Activated CD8-positive, alpha-beta memory T cell treated with anti-CD3 and anti-CD28 coated beads for 48 hours (primary cell): ENCODE results near the gene HSFX2.
"Not testable (repeated sequence)": the region's sequence is repeated elsewhere in the genome, so short reads cannot be mapped to it uniquely, and the experiment has no call there.

Source experiments
- DNase-seq, 3 experiments: peaks; one replicate each; pipeline ENCODE4 v3.0.0-alpha.2; 2020; ENCODE audit warnings: low read depth in 2 of 3, low spot score in 2 of 3

The HSFX2 gene, protein sequence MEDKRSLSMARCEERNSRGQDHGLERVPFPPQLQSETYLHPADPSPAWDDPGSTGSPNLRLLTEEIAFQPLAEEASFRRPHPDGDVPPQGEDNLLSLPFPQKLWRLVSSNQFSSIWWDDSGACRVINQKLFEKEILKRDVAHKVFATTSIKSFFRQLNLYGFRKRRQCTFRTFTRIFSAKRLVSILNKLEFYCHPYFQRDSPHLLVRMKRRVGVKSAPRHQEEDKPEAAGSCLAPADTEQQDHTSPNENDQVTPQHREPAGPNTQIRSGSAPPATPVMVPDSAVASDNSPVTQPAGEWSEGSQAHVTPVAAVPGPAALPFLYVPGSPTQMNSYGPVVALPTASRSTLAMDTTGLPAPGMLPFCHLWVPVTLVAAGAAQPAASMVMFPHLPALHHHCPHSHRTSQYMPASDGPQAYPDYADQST

DNA sequence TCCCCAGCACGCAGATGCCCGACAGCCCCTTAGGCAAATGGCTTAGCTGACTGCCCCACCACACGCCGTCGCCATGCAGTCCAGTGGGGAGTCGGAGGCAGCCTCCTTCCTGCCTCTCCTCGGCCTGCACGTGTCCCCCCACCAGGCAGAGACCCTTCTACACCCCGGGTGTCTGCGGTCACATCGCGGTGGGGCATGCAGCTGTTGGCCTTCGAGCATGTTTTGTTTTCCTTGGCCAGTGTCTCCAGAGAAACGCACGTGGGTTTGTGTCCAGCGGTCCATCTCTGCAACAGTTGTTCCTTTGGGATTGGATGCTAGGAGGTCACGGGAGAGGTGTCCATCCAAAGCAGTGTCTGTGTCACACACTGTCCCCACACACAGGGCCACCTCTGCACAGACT lies at the start of gene HSFX2:
TSS of gene HSFX2 (minus strand) at position 101 of the 400 bp plus-strand sequence. CDS start 614 bp downstream, outside the sequence.
- DNase-seq, result not testable (repeated sequence)

DNA sequence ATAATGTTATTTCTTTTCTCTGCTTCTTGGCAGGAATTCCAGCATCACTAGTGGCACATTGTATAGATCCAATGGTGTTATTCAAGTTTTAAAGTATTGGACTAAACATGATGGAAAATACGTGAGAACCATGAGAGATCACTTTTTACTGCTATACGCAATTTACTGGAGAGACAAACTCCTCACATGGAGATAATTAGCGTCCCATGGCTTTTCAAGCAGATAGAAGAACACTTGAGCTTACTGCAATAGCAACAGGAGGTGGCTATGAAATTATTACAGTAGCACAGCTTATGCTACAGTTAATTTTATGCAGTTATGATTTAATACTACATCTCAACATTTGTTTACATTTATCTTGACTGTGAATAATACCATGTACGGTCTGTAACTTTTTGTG lies 48.4 kb upstream of the HSFX2 start:
- DNase-seq, result no peak

DNA sequence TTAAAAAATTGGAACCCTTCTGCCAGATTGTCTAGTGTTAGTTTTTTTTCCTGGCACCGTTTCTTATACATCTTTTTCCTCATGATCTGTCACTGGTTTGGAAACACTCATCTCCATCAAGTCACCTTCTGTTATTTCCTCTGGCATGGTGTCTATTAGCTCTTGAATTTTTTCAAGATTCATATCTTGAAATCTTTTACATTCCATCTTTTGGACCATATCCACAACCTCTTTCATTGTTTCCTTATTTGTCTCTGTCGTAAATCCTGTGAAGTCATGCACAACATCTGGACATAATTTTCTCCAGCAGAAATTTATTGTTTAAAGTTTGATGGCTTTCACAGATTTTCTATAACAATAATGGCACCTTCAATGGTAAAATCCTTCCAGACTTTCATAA lies 46.7 kb upstream of the HSFX2 start:
- DNase-seq, result no peak

DNA sequence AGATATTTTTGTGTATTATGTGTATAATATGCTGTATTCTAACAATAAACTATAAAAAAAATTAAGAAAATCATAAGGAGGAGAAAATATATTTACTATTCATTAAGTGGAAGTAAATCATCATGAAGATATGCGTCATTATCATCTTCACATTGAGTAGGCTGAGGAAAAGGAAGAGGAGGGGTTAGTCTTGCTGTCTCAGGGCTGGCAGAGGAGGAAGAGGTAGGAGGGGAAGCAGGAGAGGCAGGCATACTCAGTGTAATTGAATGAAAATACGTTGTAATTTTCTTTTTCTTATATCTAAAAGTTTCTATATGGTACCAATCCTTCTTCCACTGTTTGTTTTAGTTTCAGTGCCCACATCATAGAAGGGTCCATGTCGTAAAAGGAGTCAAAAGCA lies 46.3 kb upstream of the HSFX2 start:
- DNase-seq, result no peak

DNA sequence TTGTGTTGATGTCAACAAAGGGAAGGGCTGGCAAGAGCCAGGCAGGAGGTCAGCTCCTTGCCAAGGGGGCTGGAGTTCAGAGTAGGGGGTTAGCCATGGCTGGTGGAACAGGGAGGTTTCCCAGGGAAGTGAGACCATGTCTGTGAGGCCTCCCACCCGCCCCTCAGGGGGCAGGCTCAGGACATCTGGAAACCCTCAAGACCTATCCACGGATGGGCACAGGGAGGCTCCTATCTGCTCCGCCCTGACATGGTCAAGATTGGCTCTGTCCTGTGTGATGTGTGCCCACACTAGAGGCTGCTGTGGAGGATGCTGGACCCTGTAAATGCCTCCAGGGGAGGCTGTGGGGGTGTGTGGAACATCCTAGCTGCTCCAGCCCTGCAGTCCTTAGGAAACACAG lies 44.5 kb upstream of the HSFX2 start:
- no peak for DNase-seq

DNA sequence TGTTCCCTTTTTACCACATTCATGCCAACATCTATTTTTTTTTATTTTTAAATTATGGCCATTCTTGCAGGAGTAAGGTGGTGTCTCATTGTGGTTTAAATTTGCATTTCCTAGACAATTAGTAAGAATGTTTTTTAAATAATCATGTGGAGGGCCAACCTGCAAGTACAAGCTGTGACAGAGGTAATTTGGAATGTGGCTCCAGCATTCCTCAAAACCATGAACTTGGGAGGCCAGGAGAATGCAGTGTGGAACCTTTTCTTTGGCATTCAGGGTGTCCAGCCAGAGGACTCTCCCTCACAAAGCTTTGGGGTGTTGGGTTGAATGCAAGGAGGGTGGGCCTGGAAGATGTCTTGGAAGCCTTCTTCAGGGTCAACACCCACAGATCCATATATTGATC lies 43.7 kb upstream of the HSFX2 start:
- no peak for DNase-seq

- no peak for DNase-seq
These were observed 38.4 kb upstream of the HSFX2 start for GRCh38 chrX:149633511-149633910.

DNA sequence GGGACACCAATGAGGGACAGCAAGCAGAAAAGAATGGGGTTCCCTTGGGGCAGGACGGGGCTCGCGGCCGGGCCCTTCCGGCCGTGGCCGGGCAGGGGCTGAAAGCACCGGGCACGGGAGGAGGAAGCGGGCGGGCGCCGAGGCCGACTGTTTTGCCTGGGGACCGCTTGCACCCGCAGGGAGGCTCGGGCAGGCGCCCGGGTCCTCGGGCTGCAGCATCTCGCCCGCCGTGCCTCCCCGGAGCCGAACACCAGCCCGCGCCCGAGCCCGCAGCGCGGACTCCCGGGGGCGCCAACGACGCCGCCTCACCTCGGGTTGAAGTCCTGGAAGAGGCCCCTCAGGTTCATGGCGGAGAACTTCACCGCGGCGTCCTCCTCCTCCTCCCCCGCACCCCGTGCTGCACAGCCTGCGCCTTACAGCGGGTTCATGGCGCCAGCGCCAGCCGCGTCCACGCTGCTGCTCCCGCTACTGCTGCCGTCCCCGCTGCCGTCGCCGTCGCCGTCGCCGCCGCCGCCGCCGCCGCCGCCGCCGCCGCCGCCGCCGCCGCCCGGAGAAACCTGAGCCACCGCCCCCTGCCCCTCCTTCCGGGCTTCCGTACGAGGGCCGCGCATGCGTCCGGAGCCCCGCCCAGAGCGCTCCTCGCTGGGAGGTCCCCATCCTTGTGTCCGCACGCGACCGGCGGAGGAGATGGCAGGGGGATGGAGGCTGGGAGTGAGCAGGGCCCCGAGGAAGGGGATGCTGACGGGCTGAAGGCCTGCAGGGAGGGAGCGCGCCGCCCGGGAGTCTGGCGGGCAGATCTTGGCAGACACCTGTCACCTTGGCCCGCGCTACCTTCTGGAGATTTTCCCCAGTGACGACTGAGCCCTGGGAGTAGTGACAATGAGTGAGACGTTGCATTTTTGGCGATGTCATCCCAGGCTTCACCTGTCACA lies 36.4 kb upstream of the HSFX2 start, which contains the start of gene TMEM185A:
TSS of gene TMEM185A (minus strand) at position 559 of the 932 bp plus-strand sequence. CDS start at position 347, 212 bp downstream.
- DNase-seq, result peak; percentile 10 to 48 (median 24)

- no peak for DNase-seq
These were observed 35.6 kb upstream of the HSFX2 start for GRCh38 chrX:149630681-149631233.

DNA sequence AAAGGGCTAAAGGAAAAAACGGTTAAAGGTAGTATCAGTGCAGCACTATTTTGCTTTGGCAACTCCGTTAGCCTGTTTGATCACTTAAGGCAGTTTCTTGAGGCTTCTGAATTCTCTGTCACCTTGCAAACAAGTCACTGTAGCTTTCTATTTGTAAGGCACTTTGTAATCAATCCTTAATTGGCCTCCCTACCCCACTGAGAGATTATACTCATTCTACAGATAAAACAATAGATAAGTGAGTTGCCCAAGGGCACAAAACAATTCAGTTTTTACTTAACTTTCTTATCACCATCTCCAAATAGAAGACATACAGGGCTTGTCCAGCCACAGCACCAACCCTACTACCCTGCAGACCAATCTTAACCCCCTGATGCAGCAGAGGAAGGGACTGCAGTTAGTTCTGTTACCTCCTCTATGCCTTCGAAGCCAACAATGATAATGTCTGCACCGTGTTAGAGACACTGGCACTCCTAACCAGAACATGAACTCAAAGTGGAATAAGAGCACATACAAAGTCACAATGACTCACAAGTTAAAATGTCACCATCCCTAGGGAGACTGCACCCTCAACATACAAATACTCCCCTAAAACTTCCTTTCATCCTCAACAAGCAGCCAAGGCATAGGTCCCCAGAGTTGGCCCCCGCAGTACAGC lies 34.7 kb upstream of the HSFX2 start:
- DNase-seq, result no peak

GRCh38 chrX:149628768-149629167 lies 33.7 kb upstream of the HSFX2 start:
- no peak for DNase-seq

GRCh38 chrX:149628280-149628679 lies 33.2 kb upstream of the HSFX2 start:
- no peak for DNase-seq

- DNase-seq, result not testable (repeated sequence)
These were observed 31.7 kb upstream of the HSFX2 start for GRCh38 chrX:149626829-149627228.

DNA sequence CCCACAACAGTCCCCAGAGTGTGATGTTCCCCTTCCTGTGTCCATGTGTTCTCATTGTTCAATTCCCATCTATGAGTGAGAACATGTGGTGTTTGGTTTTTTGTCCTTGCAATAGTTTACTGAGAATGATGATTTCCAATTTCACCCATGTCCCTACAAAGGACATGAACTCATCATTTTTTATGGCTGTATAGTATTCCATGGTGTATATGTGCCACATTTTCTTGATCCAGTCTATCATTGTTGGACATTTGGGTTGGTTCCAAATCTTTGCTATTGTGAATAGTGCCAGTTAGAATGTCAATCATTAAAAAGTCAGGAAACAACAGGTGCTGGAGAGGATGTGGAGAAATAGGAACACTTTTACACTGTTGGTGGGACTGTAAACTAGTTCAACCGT lies 24.5 kb upstream of the HSFX2 start:
- not testable (repeated sequence) for DNase-seq

DNA sequence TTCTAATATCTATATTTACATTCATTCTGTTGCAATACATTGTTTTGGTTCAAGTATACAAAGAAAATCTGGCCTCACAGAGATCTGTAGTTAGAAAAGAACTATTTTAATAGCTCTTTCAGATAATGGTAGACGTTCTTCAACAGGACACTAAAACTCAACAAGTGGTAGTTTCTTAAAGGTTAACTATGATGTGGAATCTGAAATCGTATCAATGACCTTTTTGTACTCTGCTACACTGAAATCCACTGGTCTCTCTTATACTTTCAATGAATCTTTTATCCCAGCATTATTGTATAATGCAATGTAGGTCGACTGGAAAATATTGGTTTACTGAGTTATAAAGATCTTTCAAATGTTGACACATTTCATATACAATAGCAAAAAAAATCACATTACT lies 23.8 kb upstream of the HSFX2 start:
- DNase-seq, result no peak

- no peak for DNase-seq
These were observed 16.6 kb upstream of the HSFX2 start for GRCh38 chrX:149611623-149612175.

GRCh38 chrX:149610511-149610910 lies 15.4 kb upstream of the HSFX2 start:
- DNase-seq, result no peak

GRCh38 chrX:149607699-149608098 lies 12.6 kb upstream of the HSFX2 start:
- DNase-seq, result no peak

DNA sequence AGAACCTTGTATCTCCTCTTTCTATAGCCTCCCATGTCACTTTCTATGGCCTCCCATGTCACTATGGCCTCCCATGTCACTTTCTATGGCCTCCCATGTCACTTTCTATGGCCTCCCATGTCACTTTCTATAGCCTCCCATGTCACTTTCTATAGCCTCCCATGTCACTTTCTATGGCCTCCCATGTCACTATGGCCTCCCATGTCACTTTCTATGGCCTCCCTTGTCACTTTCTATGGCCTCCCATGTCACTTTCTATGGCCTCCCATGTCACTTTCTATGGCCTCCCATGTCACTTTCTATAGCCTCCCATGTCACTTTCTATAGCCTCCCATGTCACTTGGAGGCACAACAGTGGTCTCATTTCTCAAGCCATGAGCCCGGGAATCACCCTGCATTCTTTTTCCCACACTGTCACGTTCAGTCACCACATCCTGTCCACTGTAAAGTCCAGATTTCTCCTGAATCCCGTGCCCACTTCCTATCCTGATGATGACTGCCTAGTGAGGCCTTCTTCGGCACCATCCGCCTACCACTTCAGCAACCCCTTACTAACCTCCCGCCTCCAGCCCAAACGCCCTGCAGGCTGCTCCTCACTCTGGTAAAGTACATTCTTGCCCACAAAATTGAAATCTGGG lies 10.3 kb upstream of the HSFX2 start:
- not testable (repeated sequence) for DNase-seq

- DNase-seq, result not testable (repeated sequence)
These were observed 3.5 kb upstream of the HSFX2 start for GRCh38 chrX:149598603-149599002.
